ENCODE data around the gene CNTNAP2.

DNA sequence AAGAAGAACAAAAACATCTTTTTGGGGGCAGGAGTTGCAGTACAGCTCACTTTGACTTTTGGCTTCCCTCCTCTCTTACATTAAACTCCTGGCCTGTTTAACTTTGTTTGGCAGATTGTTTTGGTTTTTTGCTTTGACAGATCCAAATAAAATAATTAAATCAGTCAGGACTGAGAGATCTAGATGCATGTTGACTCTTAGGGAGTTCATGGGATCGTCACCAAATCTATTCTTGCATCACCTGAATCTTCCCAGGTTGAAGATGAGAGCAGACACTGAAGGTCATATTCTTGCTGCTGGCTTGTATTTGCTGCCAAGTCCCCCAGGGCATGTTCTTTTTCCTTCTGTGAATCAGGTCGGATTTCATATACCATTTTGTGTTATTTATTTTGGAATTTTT, 759.4 kb downstream of the CNTNAP2 start:
- TF ChIP-seq POLR2A (IDR thresholded peaks at IDR 0.05): no peak
- TF ChIP-seq, protein P1, sequence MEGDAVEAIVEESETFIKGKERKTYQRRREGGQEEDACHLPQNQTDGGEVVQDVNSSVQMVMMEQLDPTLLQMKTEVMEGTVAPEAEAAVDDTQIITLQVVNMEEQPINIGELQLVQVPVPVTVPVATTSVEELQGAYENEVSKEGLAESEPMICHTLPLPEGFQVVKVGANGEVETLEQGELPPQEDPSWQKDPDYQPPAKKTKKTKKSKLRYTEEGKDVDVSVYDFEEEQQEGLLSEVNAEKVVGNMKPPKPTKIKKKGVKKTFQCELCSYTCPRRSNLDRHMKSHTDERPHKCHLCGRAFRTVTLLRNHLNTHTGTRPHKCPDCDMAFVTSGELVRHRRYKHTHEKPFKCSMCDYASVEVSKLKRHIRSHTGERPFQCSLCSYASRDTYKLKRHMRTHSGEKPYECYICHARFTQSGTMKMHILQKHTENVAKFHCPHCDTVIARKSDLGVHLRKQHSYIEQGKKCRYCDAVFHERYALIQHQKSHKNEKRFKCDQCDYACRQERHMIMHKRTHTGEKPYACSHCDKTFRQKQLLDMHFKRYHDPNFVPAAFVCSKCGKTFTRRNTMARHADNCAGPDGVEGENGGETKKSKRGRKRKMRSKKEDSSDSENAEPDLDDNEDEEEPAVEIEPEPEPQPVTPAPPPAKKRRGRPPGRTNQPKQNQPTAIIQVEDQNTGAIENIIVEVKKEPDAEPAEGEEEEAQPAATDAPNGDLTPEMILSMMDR (IDR thresholded peaks at IDR 0.05): no peak

All from testis (tissue), 2 donors.